ENCODE data around the gene DPP8. TPM values are rescaled to one million over a fixed set of nuclear protein-coding genes. Genes with fewer than 3 reads are reported as not detected.

DPP8 gene
- total RNA-seq, 1 donor from 2014 or later: 39.0 TPM

DNA sequence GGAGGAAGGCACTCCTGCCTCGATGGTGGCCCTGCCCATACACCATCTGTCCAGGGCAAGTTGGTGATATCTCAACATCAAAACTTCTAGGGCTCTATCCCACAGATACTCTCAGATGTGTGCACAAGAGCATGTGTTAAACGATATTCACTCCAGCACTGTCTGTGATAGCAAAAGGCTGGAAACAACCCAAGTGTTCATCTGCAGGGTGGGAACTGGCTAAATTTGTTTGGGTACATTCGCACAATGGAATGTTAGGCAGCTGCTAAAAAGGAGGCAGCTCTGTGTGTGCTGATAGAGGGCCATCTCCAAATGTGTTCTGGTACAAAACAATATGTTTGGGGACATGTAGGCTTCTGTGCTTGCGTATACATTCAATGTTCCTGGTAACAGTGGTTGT, 114.5 kb downstream of the DPP8 start:
- H4K20me1 ChIP-seq (ENCODE audit: low read depth): peaks cover 5% of the 10 kb centered on the region

DNA sequence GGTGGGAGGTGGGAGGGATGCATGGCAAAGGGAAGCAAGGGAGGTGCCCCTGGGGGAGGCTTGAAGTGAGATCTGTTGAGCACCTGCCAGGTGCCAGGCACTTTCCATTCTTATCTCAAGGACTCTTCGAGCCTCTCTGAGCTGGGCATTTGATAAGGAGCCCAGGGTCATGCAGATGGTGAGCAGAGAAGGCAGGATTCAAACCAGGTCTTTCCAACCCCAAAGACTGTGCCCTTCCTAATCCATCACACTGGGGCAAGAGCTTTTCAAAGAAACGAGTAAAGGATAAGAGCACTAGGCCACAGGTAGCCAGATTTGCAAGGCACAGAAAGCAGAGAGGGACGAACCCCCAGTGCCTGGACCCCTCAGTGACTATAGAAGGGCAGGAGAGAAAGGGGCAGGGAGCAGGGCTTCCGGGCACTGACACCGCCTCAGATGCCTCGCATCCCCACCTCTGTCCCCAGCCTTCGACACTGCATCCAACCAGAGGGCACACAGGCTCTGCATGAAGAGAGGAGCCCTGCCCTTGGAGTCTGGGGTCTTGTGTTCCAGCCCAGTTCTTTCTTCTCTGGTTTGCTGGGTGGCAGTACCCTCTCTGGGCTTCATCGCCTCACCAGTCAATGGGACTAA, 115.8 kb downstream of the DPP8 start:
- no peaks in the 10 kb centered on the region for H3K36me3 ChIP-seq
- H3K9me3 ChIP-seq (ENCODE audit: low read depth): no peaks in the 10 kb centered on the region
- no peak for DNase-seq (ENCODE audit: low spot score)
- Mint-ChIP-seq H3K4me3 (peak overlapping the region; percentile 64), H3K9me3 (no peaks in the 10 kb centered on the region), H3K27me3 (ENCODE audit: insufficient read depth, low read depth) (peaks cover 2% of the 10 kb centered on the region), H3K36me3 (peaks cover 7% of the 10 kb centered on the region), H3K4me1 (peaks cover 55% of the 10 kb centered on the region), H3K27ac (peak overlapping the region; percentile 94)
- TF ChIP-seq EZH2phosphoT487 (IDR thresholded peaks at IDR 0.05) (no peak), EZH2 (IDR thresholded peaks at IDR 0.05) (no peak)
- TF ChIP-seq, protein P1, sequence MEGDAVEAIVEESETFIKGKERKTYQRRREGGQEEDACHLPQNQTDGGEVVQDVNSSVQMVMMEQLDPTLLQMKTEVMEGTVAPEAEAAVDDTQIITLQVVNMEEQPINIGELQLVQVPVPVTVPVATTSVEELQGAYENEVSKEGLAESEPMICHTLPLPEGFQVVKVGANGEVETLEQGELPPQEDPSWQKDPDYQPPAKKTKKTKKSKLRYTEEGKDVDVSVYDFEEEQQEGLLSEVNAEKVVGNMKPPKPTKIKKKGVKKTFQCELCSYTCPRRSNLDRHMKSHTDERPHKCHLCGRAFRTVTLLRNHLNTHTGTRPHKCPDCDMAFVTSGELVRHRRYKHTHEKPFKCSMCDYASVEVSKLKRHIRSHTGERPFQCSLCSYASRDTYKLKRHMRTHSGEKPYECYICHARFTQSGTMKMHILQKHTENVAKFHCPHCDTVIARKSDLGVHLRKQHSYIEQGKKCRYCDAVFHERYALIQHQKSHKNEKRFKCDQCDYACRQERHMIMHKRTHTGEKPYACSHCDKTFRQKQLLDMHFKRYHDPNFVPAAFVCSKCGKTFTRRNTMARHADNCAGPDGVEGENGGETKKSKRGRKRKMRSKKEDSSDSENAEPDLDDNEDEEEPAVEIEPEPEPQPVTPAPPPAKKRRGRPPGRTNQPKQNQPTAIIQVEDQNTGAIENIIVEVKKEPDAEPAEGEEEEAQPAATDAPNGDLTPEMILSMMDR (IDR thresholded peaks at IDR 0.05): no peak
- H3K4me1 ChIP-seq: peaks cover 42% of the 10 kb centered on the region
- H3K27me3 ChIP-seq: peaks cover 15% of the 10 kb centered on the region
- no peaks in the 10 kb centered on the region for H3K79me2 ChIP-seq (ENCODE audit: low read depth)
- peak overlapping the region; percentile 64 for H3K4me2 ChIP-seq
- peaks cover 5% of the 10 kb centered on the region for H4K20me1 ChIP-seq (ENCODE audit: low read depth)
- H3K4me3 ChIP-seq: no peak overlapping the region
- no peak overlapping the region for H3K9ac ChIP-seq
- H3F3A ChIP-seq (ENCODE audit: low read depth): peaks cover 38% of the 10 kb centered on the region
- peak overlapping the region; percentile 53 for H3K27ac ChIP-seq
- H2AFZ ChIP-seq (replicated peaks): peak overlapping the region; percentile 15

More for the DNA sequence above, 114.5 kb downstream of the DPP8 start:
- Histone ChIP-seq H3K4me1 (peaks cover 42% of the 10 kb centered on the region), H3F3A (ENCODE audit: low read depth) (peaks cover 38% of the 10 kb centered on the region), H3K4me3 (no peak overlapping the region), H3K4me2 (no peak overlapping the region), H3K79me2 (ENCODE audit: low read depth) (no peaks in the 10 kb centered on the region), H3K9ac (no peak overlapping the region), H3K27me3 (peaks cover 3% of the 10 kb centered on the region), H3K36me3 (no peaks in the 10 kb centered on the region), H3K9me3 (ENCODE audit: low read depth) (no peaks in the 10 kb centered on the region), H2AFZ (replicated peaks) (no peak overlapping the region), H3K27ac (no peak overlapping the region)
- TF ChIP-seq, protein P1 (IDR thresholded peaks at IDR 0.05): no peak
- TF ChIP-seq EZH2 (IDR thresholded peaks at IDR 0.05) (no peak), EZH2phosphoT487 (IDR thresholded peaks at IDR 0.05) (no peak)
- Mint-ChIP-seq H3K27me3 (ENCODE audit: insufficient read depth, low read depth) (peaks cover 2% of the 10 kb centered on the region), H3K27ac (no peak overlapping the region), H3K4me3 (no peak overlapping the region), H3K9me3 (no peaks in the 10 kb centered on the region), H3K36me3 (peaks cover 4% of the 10 kb centered on the region), H3K4me1 (peaks cover 51% of the 10 kb centered on the region)
- no peak for DNase-seq (ENCODE audit: low spot score)

DNA sequence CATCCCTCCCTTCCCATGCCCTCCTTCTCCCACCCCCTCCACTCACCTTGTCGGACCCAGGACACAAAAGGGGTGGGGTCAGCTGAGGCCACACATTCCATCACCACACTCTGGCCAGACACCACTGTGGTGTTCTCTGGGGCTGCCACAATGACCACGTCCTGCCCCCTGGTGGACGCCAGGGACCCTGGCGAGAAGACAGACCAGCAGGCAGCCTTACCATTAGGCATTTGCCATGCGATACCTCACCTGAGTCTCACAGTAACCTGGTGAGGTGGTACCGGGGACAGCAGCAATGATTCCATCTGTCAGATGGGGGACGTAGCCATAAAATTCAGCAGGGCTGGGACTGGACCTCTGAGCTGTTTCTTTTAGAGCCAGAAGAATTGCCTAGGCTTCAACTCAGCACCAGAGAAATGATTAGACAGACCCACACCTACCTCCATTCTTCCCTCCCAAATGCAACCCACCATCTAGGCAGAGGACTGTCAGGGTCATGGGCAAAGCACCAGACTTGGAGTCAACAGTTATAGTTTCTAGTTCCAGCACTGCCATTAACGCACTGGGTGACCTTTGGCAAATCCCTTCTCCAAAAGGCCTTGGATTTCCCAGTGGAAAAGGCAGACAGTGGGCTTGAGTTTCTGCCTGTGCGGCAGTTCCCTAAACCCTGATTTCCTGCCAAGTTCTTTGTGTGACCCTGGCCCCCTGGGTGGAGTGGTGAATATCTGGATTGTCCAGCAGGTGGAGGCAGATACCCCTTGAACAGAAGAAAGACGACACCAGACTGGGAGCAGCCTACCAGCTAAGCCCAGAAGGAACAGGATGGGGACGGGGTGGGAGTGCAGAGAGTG, 116.5 kb downstream of the DPP8 start:
- peaks cover 48% of the 10 kb centered on the region for H3K4me1 Mint-ChIP-seq
- peak overlapping the region; percentile 66 for H3K4me3 Mint-ChIP-seq
- H3K79me2 ChIP-seq (ENCODE audit: low read depth): no peaks in the 10 kb centered on the region
- H3K36me3 Mint-ChIP-seq: peaks cover 7% of the 10 kb centered on the region
- peak; percentile 92 for DNase-seq (ENCODE audit: low spot score)
- no peak for TF ChIP-seq EZH2 (IDR thresholded peaks at IDR 0.05)
- TF ChIP-seq, protein P1 (IDR thresholded peaks at IDR 0.05): peak; percentile 73
- no peak overlapping the region for H3K27ac ChIP-seq
- H4K20me1 ChIP-seq (ENCODE audit: low read depth): peaks cover 5% of the 10 kb centered on the region
- peak overlapping the region; percentile 94 for H3K27ac Mint-ChIP-seq
- H3K4me1 ChIP-seq: peaks cover 37% of the 10 kb centered on the region
- H3F3A ChIP-seq (ENCODE audit: low read depth): peaks cover 35% of the 10 kb centered on the region
- peaks cover 4% of the 10 kb centered on the region for H3K27me3 Mint-ChIP-seq (ENCODE audit: insufficient read depth, low read depth)
- no peak overlapping the region for H3K9ac ChIP-seq
- H3K4me3 ChIP-seq: peak overlapping the region; percentile 14
- peak overlapping the region; percentile 64 for H3K4me2 ChIP-seq
- H3K27me3 ChIP-seq: peaks cover 23% of the 10 kb centered on the region
- no peaks in the 10 kb centered on the region for H3K36me3 ChIP-seq
- peak overlapping the region; percentile 15 for H2AFZ ChIP-seq (replicated peaks)
- no peaks in the 10 kb centered on the region for H3K9me3 Mint-ChIP-seq
- H3K9me3 ChIP-seq (ENCODE audit: low read depth): no peaks in the 10 kb centered on the region

Measured in neural progenitor cell (in vitro differentiated cells).